Stimulated activated naive CD8-positive, alpha-beta T cell treated with anti-CD3 and anti-CD28 coated beads, Interleukin-15, amount 100 ng/mL, for 72 hours (primary cell): ENCODE measurements around the gene CD300LG.

ENCODE experiments used
- ATAC-seq: fragments of 150-1000 bp; cut with Tn5 transposase; 2 replicates; pipeline ENCODE4 v1.10.0; 2021; ENCODE audit warnings: mild to moderate bottlenecking, moderate library complexity
- DNase-seq, 2 donors: peaks; one replicate each; pipeline ENCODE4 v3.0.0; 2021 to 2022
- H3K27ac Mint-ChIP-seq, 2 donors: one replicate each; pipeline ENCODE4 v1.8.0; 2022; ENCODE audit warnings: mild to moderate bottlenecking in 2 of 2, mixed read lengths in 2 of 2, moderate library complexity in 2 of 2
- H3K27me3 Mint-ChIP-seq: one replicate; pipeline ENCODE4 v1.8.0; 2022; ENCODE audit warnings: mixed read lengths
- H3K4me1 Mint-ChIP-seq: one replicate; pipeline ENCODE4 v1.8.0; 2022; ENCODE audit warnings: mild to moderate bottlenecking, mixed read lengths
- H3K4me3 Mint-ChIP-seq, 2 donors: one replicate each; pipeline ENCODE4 v1.8.0; 2022; ENCODE audit warnings: mild to moderate bottlenecking in 2 of 2, mixed read lengths in 2 of 2, moderate library complexity in 1 of 2
- H3K9me3 Mint-ChIP-seq, 2 donors: one replicate each; pipeline ENCODE4 v1.8.0; 2022; ENCODE audit warnings: mixed read lengths in 2 of 2

Gene CD300LG

GRCh38 chr17:43816336-43817320, 30.3 kb upstream of the CD300LG start:
- H3K27ac Mint-ChIP-seq: peak overlapping the region in 1 of 2 donors; percentile 84
- DNase-seq (no peak), ATAC-seq (no peak)
- no peak overlapping the region for H3K4me3 Mint-ChIP-seq
- H3K9me3 Mint-ChIP-seq: no peaks in the 10 kb centered on the region
- peaks cover 9% of the 10 kb centered on the region for H3K27me3 Mint-ChIP-seq
- no peaks in the 10 kb centered on the region for H3K4me1 Mint-ChIP-seq

DNA sequence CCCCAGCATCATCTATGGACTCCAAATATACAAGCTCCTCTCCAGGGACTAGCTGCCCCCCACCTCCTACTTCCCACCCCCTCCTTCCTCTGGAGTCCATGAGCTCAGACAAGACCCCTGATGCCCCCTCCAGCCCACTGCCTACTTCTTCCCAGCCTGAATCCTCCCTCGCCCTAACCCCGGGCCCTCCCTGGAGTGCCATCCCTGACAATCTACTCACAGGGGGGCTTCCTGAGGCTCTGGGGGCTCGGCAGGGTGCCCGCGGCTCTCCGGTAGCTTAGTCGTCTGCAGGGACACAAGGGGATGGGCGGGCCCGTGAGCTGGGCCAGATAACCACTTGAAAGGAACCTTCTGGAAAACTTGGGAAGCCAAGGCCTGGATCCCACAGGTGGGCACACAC, 29.1 kb upstream of the CD300LG start:
- no peaks in the 10 kb centered on the region for H3K9me3 Mint-ChIP-seq
- H3K27me3 Mint-ChIP-seq: peaks cover 8% of the 10 kb centered on the region
- no peak overlapping the region for H3K4me3 Mint-ChIP-seq
- no peak overlapping the region for H3K27ac Mint-ChIP-seq
- ATAC-seq (no peak), DNase-seq (no peak)
- H3K4me1 Mint-ChIP-seq: no peaks in the 10 kb centered on the region

DNA sequence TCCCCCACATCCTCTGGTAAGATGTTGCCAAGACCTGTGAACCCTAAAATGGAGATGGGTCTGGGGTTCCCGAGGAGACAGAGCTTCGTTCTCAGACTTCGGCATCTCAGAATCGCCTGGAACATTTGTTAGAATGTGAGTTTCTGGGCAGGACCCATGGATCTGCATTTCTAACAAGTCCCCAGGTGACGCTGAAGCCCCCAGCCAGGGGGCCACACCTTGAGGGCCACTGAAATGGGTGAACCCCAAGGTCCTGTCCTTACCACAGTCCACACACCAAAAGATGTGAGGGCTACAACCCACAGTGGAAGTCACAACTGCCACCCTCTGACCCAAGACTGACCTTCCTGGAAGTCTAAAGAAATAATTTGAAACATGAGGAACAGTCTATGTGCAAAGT, 28.0 kb upstream of the CD300LG start:
- H3K4me1 Mint-ChIP-seq: no peaks in the 10 kb centered on the region
- no peak overlapping the region for H3K4me3 Mint-ChIP-seq
- DNase-seq (no peak), ATAC-seq (no peak)
- no peak overlapping the region for H3K27ac Mint-ChIP-seq
- H3K9me3 Mint-ChIP-seq: no peaks in the 10 kb centered on the region
- H3K27me3 Mint-ChIP-seq: no peaks in the 10 kb centered on the region

- Mint-ChIP-seq H3K4me1 (no peaks in the 10 kb centered on the region), H3K27me3 (no peaks in the 10 kb centered on the region), H3K9me3 (no peaks in the 10 kb centered on the region), H3K4me3 (no peak overlapping the region), H3K27ac (peak overlapping the region in 1 of 2 donors; percentile 75)
- DNase-seq (no peak), ATAC-seq (no peak)
Measured at GRCh38 chr17:43820759-43821158, 26.2 kb upstream of the CD300LG start.

- Mint-ChIP-seq H3K27ac (no peak overlapping the region), H3K9me3 (no peaks in the 10 kb centered on the region), H3K4me3 (no peak overlapping the region), H3K4me1 (no peaks in the 10 kb centered on the region), H3K27me3 (no peaks in the 10 kb centered on the region)
- DNase-seq (no peak), ATAC-seq (no peak)
Measured at GRCh38 chr17:43822570-43823190, 24.3 kb upstream of the CD300LG start.

DNA sequence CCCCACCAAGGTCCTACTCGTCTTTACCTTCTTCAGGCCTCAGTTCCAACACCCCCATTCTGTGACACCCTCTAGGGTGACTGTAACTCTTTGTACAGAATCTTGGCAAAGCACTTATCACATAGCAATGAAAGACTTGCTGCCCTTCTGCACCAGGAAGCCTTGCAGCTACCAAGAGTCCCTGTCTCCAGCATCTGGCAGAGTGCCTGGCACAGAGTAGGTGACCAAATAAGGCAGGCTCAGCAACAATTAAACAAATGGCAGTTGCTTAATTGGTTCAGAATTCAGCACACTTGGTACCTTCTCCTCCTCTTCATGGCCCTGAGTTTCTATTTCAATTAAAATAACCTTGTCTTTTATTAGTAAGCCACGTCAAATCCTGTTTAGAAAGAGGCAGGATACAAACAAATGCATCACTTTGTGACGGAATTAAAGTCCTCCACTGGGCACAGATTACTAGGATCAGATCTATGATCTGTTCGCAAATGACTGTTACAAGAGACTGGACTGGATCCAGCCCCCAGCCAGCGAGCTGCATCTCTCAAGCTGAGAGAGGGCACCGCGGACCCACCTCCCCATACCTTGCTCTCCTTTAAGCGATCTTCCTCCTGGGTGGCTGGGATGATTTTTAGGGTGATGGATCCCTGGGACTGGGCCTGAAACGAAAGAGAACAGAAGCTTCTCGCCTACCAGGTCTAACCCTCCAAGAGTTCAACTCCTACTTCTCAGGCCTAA, 23.5 kb upstream of the CD300LG start:
- no peak for ATAC-seq
- DNase-seq: no peak
- no peak overlapping the region for H3K27ac Mint-ChIP-seq
- H3K27me3 Mint-ChIP-seq: no peaks in the 10 kb centered on the region
- no peaks in the 10 kb centered on the region for H3K4me1 Mint-ChIP-seq
- H3K9me3 Mint-ChIP-seq: no peaks in the 10 kb centered on the region
- H3K4me3 Mint-ChIP-seq: no peak overlapping the region

- peaks cover 16% of the 10 kb centered on the region for H3K27me3 Mint-ChIP-seq
- no peak overlapping the region for H3K27ac Mint-ChIP-seq
- no peaks in the 10 kb centered on the region for H3K9me3 Mint-ChIP-seq
- DNase-seq: no peak
- no peak overlapping the region for H3K4me3 Mint-ChIP-seq
- peaks cover 3% of the 10 kb centered on the region for H3K4me1 Mint-ChIP-seq
- ATAC-seq: no peak
Measured at GRCh38 chr17:43825567-43825966, 21.4 kb upstream of the CD300LG start.

- Mint-ChIP-seq H3K9me3 (no peaks in the 10 kb centered on the region), H3K4me1 (peaks cover 9% of the 10 kb centered on the region), H3K27me3 (peaks cover 22% of the 10 kb centered on the region), H3K27ac (no peak overlapping the region), H3K4me3 (no peak overlapping the region)
- DNase-seq (no peak), ATAC-seq (no peak)
Measured at GRCh38 chr17:43826206-43826605, 20.8 kb upstream of the CD300LG start.

DNA sequence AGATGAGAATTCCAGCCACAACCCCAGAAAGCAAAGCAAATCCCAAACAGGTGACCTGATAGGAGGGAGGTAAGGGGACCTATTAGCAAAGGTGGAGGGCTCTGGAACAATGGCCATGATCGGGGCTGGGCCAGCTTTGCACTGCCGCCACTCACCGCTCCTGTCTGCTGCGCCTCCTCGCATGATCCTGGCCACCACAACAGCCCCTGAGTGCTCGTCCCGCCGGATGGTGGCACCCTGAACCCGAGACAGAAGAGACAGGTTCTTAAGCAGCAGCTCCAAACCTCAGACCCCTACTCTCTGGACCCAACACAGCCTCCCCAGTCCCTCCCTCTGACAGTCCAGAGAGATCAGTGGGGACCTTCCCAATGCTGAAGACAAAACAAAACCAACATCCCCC, 19.4 kb upstream of the CD300LG start:
- Mint-ChIP-seq H3K4me3 (no peak overlapping the region), H3K27ac (no peak overlapping the region), H3K27me3 (peaks cover 36% of the 10 kb centered on the region), H3K9me3 (no peaks in the 10 kb centered on the region), H3K4me1 (peaks cover 17% of the 10 kb centered on the region)
- DNase-seq: no peak
- no peak for ATAC-seq

DNA sequence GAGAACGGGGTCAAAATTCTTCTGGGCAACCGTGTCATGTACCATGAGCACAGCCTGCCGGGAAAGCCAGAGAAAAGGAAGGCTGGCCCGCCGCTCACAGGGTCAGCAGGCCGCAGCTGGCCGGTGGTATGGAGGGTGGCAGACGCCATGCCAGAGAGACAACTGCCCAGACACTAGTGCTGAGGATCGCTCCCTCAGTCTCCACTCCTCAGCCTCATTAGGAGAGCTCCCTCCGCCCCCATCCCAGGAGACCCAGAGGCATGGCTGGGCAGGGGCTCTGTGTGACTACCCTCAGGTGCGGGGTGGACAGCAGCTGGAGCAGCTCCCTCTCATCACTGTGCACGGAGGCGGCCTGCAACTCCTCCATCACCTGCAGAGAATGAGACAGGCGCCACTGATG, 17.2 kb upstream of the CD300LG start:
- no peaks in the 10 kb centered on the region for H3K9me3 Mint-ChIP-seq
- H3K27me3 Mint-ChIP-seq: peaks cover 54% of the 10 kb centered on the region
- H3K4me3 Mint-ChIP-seq: no peak overlapping the region
- H3K4me1 Mint-ChIP-seq: peaks cover 26% of the 10 kb centered on the region
- H3K27ac Mint-ChIP-seq: no peak overlapping the region
- ATAC-seq: no peak
- no peak for DNase-seq

DNA sequence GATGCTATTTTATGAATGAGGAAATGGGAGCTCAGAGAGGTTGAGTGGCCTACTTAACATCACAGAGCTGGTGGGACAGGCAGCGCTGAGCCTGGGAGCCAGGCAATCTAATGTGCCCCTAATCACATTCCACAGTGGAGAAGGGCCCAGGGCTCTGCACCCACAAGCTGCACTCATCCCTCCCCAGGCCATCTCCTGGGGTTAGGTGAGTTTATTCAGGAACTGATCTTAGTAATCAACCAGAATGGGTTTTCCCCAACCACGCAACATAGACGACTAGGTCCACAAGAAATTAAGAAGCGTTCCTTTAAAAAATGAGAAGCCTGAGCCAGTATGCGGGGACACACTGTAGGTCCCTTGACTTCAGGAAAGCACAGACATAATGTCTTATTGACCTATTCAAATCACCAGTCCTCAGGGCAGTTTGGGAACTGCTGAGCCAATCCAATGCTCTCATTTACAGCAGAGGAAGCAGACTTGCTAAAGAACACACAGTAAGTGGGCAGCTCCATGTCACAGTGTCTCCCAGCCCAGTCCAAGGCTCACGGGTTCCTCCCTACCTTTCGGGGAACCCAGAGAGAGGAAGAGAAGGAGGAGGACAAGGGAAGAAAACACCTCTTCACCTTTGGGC, 16.4 kb upstream of the CD300LG start:
- Mint-ChIP-seq H3K27ac (peak overlapping the region in 1 of 2 donors; percentile 54), H3K27me3 (peaks cover 63% of the 10 kb centered on the region)
- peak; percentile 82 for ATAC-seq

GRCh38 chr17:43831633-43832032, 15.3 kb upstream of the CD300LG start:
- Mint-ChIP-seq H3K9me3 (no peaks in the 10 kb centered on the region), H3K4me3 (no peak overlapping the region), H3K4me1 (peaks cover 26% of the 10 kb centered on the region), H3K27ac (no peak overlapping the region), H3K27me3 (peaks cover 73% of the 10 kb centered on the region)
- no peak for ATAC-seq
- no peak for DNase-seq

More for the DNA sequence above, 16.4 kb upstream of the CD300LG start:
- no peaks in the 10 kb centered on the region for H3K9me3 Mint-ChIP-seq
- peak overlapping the region in 1 of 2 donors; percentile 48 for H3K4me3 Mint-ChIP-seq
- H3K4me1 Mint-ChIP-seq: peaks cover 26% of the 10 kb centered on the region
- DNase-seq: no peak

DNA sequence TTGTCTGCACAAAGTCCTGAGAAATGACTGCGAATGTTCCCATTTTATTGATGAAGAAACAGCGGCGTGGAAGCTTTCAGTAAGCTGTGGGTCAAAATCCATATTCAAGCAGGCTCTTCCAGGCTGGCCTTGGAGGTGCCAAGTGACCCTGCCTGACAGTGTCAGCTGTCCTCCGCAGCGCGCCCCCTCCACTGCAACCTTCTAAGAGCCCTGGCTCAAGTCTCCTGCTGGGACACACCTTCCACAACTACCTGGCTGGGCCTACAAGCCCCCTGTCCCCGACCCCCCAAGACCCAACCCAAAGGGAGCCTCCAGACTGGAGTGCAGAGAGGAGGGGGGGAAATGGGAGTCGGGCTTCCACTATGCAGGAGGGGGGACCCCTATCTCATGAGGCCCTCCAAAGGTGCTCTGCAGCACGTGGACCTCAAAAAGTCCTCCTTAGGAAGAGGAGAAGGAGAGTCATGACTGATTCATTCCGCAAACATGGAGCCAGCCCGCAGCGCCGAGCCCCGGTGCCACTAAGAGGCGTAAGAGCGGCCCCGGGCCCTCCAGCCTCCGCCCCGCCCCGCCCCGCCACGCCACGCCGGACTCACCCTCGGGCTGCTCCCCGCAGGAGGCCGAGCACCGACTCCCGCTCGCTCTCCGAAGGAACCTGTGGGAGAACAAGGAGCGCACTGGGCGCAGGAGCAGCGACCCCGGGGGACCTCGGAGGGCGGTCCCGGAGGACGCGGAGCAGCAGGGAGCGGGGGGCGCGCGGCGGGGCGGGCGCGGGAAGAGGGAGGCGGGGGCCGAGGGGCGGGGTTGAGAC, 14.6 kb upstream of the CD300LG start:
- Mint-ChIP-seq H3K27ac (no peak overlapping the region), H3K4me1 (peaks cover 26% of the 10 kb centered on the region), H3K4me3 (peak overlapping the region; percentile 68 to 81), H3K9me3 (no peaks in the 10 kb centered on the region), H3K27me3 (peaks cover 73% of the 10 kb centered on the region)
- peak; percentile 39 for ATAC-seq
- DNase-seq: no peak

GRCh38 chr17:43832976-43833829, 13.8 kb upstream of the CD300LG start, which contains the start of gene MPP3:
MPP3 (minus strand) TSS chr17:43833146; CDS start chr17:43831906, 1,240 bp downstream.
- H3K4me1 Mint-ChIP-seq: peaks cover 26% of the 10 kb centered on the region
- ATAC-seq (peak; percentile 71), DNase-seq (peak; percentile 23 to 26)
- no peak within 1 kb of the TSS for H3K27ac Mint-ChIP-seq
- H3K9me3 Mint-ChIP-seq: no peaks in the 10 kb centered on the region
- H3K27me3 Mint-ChIP-seq: peaks cover 73% of the 10 kb centered on the region
- peak within 1 kb of the TSS; percentile 74 to 82 for H3K4me3 Mint-ChIP-seq
